Frontal cortex (tissue), 4 donors: Measurements from ENCODE around the gene WDR37. TPM values are rescaled to one million over a fixed set of nuclear protein-coding genes. Genes with fewer than 3 reads are reported as not detected.
"Not testable (repeated sequence)": the region's sequence is repeated elsewhere in the genome, so short reads cannot be mapped to it uniquely, and the experiment has no call there.

Experiments used
- DNase-seq, 2 donors: peaks; one replicate each; pipeline ENCODE4 v3.0.0; 2012; ENCODE audit warnings: low spot score in 2 of 2
- FAIRE-seq: peaks from 2 replicates; lab custom pipeline; 2012; peaks lifted over from hg19 to GRCh38; lab: Jason Lieb, UNC
- total RNA-seq: library from RNA; depleted of rRNA; stranded (reverse); fragments of >200 nt; gene quantifications from one replicate; pipeline ENCODE4 v1.2.3, GENCODE V29; 2014
- donor health status: control.
- donor health status: control.
- donor health status: control.

WDR37 gene
- total RNA-seq, 1 donor from 2014 or later: 32.6 TPM

DNA sequence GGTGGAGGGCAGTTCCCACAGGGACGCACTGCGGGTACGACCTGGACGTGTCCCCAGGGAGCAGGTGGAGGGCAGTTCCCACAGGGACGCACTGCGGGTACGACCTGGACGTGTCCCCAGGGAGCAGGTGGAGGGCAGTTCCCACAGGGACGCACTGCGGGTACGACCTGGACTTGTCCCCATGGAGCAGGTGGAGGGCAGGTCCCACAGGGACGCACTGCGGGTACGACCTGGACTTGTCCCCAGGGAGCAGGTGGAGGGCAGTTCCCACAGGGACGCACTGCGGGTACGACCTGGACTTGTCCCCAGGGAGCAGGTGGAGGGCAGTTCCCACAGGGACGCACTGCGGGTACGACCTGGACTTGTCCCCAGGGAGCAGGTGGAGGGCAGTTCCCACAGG, 17.4 kb upstream of the WDR37 start:
- FAIRE-seq: not testable (repeated sequence)

DNA sequence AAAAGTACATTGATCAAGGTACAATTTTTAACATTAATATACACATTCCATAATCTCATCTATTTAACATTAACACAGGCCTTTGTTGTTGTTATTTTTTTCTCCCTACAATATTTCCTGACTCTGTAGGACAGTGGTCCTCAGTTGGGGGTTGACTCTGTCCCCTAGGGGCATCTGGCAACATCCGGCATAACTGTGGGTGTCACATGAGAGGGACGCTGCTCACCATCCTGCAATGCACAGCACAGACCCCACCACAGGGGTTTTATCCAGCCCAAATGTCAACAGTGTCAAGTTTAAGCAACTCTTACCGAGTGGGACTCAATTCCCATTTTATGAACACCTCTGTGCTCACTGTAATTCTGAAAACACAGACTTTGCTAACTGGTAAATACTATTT, 16.1 kb upstream of the WDR37 start:
- DNase-seq: no peak
- FAIRE-seq: no peak

More for the DNA sequence above, 17.4 kb upstream of the WDR37 start:
- DNase-seq: not testable (repeated sequence)

DNA sequence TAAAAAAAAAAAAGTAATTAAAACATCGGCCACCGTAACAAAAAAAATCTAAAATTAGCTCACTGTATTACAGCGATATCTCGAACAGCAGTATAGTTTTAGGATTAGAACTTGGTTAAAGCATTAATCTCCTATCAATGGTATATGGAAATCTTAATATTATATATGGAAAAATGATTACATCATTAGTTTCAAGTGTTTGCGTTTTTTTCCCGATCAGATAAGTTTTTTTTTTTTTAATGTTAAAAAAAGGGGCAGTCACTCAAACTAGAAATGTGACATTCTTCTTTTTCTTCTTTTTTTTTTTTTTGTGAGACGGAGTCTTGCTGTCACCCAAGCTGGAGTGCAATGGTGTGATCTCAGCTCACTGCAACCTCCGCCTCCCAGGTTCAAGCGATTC, 14.7 kb upstream of the WDR37 start:
- DNase-seq (no peak), FAIRE-seq (no peak)

DNA sequence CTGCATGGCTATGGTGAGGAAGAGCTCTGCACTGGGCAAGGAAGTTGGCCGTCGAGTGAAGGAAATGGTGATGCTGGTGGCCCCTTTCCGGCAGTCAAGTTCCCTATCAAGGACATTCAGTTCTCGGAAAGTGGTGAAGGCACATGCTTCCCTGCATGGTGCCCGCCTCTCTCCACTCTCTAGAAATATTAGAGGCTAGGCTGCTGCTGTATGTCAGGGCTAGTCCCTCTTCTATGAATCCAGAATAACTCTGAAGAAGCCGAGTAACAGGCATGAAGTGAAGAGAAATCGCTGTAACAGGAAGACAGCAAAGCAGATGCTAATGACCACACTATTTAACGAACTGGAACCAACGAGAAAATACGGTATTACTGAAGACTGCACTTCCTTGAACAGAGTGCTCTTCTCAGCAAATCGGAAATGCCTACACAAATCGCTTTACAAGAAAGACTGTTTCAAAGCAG, 12.6 kb upstream of the WDR37 start:
- no peak for FAIRE-seq

DNA sequence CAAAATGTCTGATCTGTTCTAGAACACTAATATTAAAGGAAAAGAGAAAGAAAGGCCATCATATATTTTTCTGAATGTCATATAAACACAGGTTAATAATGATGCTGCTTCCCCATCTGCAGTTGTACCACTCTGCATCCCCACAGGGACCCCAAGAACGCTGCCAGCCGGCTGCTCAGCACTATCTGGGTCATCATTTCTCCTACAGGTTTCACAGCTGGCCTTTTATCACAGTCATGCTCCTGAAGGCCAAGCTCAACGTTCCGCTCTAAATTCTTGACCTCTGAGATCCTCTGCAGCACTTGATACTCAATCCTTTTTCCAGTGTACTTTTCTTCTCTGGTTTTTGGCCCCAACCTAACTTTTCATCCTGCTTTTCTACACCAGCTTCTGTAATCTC, 12.0 kb upstream of the WDR37 start:
- no peak for DNase-seq
- no peak for FAIRE-seq

More for the DNA sequence above, 12.6 kb upstream of the WDR37 start:
- DNase-seq: no peak

DNA sequence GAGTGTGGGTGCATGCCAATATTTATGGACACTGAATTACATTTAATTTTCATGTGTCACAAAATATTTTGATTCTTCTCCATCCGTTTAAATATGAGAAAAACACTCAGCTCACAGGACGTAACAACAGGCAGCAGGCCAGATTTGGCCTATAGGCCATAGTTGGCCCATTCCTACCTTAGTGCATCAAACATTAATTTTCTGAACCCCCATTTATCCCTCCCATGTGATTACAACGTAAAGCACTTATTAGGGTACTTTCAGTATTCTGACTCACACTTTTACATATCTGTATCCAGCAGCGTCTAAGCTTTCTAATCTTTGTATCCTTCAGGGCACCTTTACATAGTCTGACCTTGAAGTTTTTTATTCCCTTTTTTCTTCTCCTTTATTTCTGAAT, 11.2 kb upstream of the WDR37 start:
- DNase-seq (no peak), FAIRE-seq (no peak)

DNA sequence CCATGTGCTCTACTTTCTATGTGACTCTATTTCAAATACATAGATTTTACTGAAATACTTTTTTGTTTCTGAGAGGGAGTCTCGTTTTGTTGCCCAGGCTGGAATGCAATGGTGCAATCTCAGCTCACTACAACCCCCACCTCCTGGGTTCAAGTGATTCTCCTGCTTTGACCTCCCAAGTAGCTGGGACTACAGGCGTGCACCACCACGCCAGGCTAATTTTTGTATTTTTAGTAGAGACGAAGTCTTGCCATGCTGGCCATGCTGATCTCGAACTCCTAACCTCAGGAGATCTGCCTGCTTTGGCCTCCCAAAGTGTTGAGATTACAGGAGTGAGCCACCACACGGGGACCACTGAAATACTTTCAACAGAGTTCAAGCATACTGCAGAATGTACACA, 10.8 kb upstream of the WDR37 start:
- DNase-seq: no peak
- no peak for FAIRE-seq

DNA sequence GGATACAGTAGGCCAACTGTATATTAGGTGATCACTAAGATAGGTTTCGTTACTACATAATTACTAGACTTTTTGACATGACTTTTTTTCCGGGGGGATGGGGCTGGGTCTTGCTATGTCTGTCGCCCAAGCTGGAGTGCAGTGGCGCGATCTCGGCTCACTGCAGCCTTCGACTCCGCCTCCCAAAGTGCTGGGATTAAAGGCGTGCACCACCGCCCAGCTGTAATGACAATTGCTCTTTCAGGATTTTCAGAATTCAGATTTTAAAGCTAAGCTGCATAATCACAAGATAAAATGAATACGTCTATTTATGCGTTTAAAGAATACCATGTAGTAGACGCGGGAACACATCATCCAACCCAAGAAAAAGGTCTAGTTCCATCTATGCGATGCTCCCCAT, 8.2 kb upstream of the WDR37 start:
- FAIRE-seq (no peak), DNase-seq (no peak)

DNA sequence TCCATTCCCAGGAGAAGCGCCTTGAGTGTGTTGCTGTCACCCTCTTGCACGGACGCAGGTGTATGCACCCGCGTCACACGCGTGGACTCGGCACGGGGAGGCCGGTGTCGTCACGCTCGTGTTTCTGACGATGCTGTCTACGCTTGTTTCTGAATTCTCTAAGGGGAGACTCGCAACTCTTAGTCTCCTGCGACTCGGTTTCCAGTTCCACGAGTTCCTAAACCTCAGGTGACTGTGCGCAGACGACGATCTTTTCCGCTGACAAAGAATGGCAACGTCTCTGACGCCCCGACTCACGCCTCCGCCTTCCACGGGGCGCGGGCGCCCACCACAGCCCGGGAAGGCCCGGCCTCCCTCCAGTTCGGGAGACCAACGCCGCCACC, 7.8 kb upstream of the WDR37 start:
- FAIRE-seq: no peak
- no peak for DNase-seq

DNA sequence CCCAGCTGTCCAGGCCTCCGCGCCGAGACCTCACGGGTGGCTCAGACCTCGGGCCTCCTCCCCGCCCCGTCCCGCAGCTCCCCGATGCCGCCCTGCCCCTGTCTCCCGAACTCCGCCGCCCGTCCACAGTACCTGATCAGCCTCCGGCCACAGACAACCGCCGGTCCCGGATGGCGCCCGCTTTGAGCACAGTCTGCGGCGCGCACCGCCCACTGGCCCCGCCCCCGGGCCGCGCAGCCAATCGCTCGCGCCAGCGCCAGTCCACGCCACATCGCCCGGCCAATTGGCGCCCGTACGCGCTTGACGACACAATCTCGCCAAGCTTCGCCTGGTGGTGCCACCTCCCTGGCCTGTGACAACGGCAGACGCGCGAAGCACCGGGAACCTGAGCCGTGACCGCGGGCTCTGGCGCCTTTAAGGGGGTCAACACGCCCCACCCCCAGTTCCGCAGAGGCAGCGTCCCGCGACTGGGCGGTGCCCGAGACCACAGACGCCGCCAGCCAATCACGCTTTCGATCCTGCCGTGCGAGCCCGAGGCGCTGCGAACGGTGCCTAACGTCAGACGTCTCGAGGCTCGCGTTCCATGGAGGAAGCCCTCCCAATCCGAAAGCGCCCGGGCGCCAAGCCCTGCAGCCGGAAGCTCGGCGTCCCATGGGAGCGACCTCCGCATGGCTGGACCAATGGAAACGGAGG, 7.3 kb upstream of the WDR37 start, which contains the start of gene IDI1:
IDI1 (minus strand) TSS at position 388 of the 693 bp plus-strand sequence; CDS start at position 272, 116 bp downstream.
- peak; percentile 93 to 95 for DNase-seq
- no peak for FAIRE-seq

DNA sequence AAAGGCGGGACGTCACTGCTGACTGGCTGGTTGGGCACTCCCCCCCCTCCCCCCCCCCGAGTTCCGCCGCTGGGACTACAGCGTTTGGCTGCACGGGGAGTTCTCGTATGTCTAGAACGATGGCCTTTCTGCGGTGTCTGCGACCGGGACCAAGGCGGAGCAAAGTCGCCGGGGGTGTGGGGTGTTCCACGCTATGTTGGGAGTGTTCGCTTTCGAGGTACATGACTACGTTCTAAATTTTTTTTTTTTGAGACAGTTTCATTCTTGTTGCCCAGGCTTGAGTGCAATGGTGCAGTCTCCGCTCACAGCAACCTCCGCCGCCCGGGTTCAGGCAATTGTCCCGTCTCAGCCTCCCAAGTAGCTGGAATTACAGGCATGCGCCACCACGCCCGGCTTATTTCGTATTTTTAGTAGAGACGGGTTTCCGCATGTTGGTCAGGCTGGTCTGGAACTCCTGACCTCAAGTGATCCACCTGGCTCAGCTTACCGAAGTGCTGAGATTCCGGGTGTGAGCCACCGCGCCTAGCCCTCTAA, 6.7 kb upstream of the WDR37 start:
- FAIRE-seq: no peak
- no peak for DNase-seq

DNA sequence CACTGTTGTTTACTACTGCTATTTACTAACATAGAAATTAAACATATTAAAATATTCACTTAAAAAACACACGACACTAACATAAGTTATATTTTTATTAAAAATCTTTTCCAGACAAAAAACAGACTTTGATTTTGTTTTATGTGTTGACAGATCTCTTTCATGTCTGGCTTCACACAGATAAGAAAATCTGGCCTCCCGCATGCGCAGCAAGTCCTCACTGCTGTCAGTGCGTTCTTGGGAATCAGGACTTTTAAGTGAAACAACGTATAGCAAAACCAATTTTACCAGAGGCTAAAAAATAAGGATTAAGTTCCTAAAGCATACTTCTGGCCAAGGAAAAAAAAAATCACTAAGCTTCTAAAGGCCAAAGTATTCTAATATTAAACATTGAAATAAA, 6.0 kb upstream of the WDR37 start:
- DNase-seq: no peak
- FAIRE-seq: no peak

DNA sequence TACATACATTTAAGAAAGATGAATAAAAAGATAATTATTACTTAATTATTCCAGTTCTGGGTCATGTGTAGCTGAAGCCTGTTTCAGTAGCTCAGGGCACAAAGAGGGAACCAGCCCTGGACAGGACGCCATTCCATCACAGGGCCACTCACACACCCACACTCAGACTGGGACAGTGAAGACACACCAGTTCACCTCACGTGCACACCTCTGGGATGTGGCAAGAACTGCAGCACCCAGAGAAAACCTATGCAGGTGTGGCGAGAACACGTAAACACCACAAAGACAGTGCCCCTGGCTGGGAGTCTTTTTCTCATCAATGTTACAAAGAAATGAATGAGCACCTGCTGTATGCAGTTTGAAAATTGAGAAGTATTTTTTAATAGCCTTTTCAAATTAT, 5.6 kb upstream of the WDR37 start:
- no peak for DNase-seq
- FAIRE-seq: no peak

DNA sequence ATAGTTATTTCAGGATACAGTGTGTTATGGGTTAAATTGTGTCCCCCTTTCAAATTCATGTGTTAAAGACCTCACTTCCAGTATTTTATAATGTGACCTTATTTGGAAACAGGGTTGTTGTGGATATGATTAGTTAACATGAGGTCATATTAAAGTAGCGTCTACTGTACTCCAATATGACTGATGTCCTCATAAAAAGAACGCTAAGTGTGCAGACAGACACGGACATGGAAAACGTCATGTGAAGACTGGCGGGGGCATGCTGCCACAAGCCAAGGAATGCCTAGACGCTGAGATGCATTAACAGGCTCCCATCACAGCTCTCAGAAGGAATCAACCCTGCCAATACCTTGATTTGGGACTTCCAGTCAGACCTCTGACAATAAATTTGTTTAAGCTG, 1.5 kb upstream of the WDR37 start:
- FAIRE-seq: no peak
- no peak for DNase-seq

DNA sequence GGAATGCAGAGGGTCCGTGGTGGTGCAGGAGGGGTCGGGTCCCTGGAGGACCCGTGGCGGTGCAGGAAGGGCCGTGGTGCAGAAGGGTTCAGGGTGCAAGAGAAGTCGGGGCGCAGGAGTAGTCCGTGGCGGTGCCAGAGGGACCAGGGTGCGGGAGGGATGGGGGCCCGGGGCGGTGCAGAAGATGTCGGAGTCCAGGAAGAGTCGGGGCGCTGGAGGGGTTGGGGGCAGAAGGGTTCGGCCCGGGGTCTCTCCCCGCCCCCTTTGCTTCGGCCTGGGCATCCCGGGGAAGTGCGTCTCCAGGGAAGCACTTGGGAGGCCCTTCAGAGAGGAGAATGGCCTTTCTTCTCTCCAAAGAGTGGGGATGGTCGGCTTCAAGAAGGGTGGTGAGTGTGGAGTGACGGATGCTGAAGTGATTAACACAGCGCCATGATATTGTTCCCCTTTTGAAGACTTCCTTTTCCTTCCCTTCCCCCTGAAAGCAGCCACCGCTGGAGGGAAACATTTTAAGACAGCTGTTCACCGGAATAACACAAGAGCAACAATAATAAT, 997 bp downstream of the WDR37 start:
- DNase-seq (no peak), FAIRE-seq (no peak)

DNA sequence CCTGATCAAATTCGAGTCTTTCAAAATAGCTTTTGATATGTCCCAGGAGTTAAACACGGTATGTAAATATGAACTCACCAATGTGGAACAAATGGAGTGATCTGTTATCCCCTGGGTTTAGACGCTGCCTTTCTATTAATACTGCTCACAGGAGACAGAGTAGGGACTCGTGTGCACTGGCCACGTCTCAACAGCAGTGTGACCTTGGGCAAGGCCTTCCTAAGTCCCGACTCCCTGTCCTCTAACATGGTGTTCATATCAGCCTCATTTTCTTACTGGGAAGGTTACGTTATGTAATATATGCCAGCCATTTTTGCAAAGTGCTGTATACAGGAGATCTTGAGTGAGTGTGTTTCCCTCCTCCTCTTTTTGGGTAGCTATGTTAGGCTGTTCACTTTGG, 1.8 kb downstream of the WDR37 start:
- no peak for DNase-seq
- no peak for FAIRE-seq

DNA sequence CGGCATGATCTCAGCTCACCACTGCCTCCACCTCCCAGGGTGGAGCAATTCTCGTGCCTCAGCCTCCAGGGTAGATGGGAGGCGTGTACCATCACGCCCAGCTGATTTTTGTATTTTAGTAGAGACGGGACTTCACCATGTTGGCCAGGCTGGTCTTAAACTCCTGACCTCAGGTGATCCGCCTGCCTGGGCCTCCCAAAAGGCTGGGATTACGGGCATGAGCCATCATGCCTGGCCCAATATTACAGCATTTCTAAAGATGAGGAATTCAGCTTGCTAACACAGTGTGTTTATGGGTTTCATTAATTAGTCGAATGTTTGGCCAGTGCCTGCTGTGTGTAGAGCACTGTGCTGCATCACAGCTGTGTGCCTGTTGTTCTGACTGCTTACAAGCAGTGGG, 3.7 kb downstream of the WDR37 start:
- DNase-seq: no peak
- no peak for FAIRE-seq

DNA sequence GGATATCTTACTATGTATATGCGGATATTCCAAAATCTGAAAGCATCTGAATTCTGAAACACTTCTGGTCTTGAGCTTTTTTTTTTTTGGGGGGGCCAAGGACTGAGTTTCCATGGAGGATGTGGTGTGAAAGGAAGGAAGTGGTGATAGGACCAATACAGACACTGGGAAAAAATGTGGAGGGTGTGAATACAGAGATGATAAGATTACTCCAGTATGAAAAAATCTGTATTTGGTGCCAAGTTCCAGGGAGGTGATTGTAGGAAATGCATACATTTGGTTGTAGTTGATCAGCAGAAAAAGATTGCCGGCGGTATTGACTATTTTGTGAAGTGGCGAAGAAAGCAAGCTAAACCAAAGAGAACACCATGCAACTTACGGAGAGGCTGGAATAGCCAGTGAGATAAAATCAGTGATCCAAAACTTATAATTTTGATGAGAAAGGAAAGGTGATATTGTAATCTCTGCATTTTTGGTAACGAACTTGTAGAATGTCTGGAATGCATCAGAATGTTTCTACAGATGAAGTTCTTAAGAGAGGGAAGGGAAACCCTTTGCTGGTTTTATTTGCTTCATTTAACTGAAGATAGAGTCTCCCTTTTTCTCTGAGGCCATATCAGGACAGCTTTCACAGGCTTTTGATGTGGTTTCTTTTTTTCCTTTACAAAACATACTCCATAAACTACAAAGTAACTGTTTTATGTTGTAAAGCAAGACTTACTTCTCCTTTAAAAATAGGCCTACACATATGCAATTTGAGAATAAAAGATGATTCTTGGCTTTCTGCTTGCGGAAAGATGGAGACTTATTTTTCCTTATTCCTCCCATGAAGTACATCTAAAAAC, 6.0 kb downstream of the WDR37 start:
- FAIRE-seq (no peak), DNase-seq (no peak)

DNA sequence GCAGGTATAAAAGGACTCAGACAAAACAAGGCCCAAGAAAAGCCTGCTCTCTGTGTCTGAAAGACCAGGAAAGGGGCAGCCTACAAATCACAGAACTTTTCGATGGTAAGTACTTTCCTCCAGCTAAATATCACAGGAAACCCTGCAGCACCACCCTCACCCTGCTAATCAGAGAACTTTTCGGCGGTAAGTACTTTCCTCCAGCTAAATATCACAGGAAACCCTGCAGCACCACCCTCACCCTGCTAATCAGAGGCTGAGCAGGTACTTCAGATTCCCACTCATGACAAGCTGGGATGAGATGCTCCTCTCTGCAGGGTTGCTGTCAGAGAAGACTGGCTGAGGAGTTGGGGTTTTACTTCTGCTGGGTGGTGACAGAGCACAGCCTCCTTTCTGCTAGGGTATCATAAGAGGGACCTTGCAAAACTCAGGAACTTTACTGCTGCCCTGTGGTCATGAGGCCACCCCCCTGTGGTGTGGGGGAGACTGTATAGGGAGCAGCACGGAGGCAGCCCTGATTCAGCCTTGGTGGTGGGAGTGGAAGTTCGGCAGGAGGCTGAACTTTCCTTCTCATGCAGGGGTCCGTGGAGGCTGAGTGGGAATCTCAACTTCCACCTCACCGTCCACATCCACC, 7.2 kb downstream of the WDR37 start:
- FAIRE-seq: no peak

DNA sequence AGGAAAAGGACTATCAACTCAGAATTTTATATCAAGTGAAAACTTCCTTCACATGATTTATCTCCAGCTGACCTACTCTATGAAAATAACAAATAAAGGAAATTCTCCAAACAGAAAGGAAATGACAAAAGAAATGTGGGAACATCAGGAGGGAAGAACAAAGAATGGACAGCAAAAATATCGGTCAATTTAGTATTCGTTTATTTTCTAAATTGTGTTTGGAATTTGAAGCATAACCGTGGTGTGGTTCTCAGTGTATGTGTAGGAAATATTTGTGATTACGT, 8.7 kb downstream of the WDR37 start:
- FAIRE-seq (no peak), DNase-seq (no peak)

More for the DNA sequence above, 7.2 kb downstream of the WDR37 start:
- no peak for DNase-seq
